Activated CD4-positive, alpha-beta T cell treated with anti-CD3 and anti-CD28 coated beads, Interleukin-10, Interleukin-2, amounts not matched to agents 100 ng/mL and 50 ng/mL, durations not matched to agents 16 hours and 8 hours (primary cell): Measurements from ENCODE around the gene LRRC49.
A peak's percentile ranks its signal among the peaks of the same experiment; 100 is the strongest.
"Not testable (repeated sequence)": the region's sequence is repeated elsewhere in the genome, so short reads cannot be mapped to it uniquely, and the experiment has no call there.

Experiments
- DNase-seq: peaks from one replicate; pipeline ENCODE4 v3.0.0-alpha.2; 2020

The LRRC49 gene

DNA sequence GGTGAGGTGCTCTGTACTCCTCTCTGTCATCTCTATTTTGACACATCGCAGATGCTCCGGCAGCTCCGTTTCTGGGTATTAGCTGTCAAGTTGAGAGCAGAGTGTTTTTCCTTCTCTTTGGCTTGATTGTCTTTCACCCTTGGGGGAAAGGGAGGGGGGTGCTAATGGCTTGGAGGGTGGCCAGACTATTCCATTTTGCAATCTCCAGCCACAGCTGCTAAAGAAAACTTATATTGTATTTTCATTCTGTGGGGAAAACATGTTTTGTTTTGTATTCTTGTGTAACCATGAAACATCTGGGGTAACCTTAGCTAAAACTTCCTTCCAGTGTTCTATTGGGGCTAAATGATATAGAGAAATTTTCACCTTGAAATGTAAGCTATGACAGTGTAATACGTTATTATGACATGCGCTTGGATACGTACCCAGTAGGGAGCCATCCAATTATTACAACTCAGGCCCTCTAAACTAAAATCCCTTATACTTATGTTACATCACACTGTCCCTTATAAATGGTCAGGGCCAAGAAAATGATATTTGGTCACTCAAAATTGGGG, 24.6 kb upstream of the LRRC49 start:
- DNase-seq: no peak

- no peak for DNase-seq
These were observed 23.3 kb upstream of the LRRC49 start for GRCh38 chr15:70869346-70869745.

DNA sequence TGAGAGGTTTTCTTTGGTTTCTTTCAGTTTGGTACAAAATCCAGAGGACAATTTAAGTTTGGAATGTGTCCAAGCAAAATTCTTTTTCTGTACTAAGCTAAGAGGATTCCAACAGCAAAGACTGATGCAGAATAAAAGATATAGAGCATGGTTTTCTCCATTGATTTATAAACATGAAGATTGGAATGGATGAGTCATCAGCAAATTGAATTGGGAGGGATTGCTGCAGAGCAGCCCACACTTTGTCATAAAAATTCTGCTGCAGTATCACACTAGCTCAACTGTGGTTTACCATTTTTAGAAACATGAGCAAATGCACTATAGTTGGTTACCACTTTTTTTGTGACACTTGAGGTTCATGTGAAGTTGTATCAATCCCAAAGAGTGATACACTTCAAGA, 22.6 kb upstream of the LRRC49 start:
- peak; percentile 14 for DNase-seq

GRCh38 chr15:70871490-70871889, 21.1 kb upstream of the LRRC49 start:
- not testable (repeated sequence) for DNase-seq

DNA sequence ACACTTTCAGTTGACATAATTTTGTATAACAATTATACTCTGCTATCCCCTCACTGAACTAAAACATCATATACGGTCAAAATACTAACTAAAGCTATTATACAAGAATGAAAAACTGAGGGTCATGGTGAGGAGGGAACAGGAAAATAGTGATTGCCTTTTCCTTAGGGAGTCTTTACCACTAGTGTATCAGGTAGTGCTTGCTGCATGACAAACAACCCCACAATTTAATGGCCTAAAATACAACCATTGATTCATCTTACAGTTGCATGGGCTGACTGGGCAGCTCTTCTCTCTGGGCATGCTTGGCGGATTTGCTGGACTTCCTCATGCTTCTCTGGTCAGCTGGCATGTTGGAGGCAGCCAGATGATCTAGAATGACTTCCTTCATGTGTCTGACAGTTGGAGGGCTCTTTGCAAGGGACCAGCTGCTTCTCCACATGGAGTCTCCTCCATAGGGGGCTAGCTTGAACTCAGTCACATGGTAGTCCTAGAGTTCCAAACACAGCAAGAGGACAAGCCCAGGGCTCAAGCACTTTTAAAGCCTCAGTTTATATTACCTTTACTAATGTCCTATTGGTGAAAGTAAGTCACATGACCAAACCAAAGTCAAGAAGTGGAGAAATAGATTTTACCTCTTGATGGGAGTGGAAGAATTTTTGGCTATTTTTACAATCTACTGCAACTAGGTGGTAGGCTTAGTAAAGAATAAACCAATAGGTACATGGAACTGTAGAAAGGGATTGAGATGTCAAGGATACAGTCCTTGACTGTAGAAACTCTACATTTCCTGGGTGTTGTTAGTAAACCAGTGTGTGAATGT, 19.2 kb upstream of the LRRC49 start:
- DNase-seq: no peak

GRCh38 chr15:70875001-70875782, 17.4 kb upstream of the LRRC49 start:
- DNase-seq: no peak

DNA sequence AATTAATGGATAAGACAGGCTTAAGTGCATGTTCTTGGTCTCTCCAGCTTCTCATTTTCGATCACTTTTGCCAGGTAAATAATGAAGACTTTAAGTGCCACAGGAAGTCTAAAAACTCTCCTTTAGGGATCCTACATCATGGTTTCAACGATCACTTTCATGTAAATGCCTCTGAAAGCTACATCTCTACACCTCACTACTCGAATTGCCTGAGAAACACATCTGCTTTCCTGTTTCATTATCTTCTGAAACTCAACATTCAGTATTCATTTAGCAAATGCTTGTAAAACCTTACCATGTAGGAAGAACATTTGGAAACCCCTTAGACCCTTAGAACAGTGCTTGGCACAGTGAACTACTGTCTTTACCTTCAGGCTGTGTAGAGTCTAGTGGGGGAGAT, 16.6 kb upstream of the LRRC49 start:
- no peak for DNase-seq

- no peak for DNase-seq
These were observed 15.9 kb upstream of the LRRC49 start for GRCh38 chr15:70876683-70877082.

DNA sequence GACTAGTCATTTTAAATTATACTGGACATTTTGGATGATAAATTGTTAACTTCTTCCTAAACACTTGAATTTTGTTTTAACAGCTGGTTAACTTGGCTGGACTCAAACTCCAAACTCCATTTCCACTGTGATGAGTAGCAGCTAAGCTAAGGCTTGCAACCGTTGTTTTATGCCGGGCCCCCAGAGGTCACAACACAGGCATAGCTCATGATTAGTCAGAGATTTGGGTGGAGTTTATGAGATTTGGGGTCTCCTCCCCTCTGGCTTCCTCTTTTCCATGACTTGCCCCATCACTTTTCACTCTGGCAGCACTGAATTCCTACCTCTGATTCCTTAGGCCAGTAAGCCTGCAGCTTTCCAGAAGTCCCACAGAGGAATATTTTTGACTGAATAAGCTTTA, 13.2 kb upstream of the LRRC49 start:
- DNase-seq: no peak

GRCh38 chr15:70880781-70881180, 11.8 kb upstream of the LRRC49 start:
- DNase-seq: no peak

- no peak for DNase-seq
These were observed 10.3 kb upstream of the LRRC49 start for GRCh38 chr15:70882361-70882760.

DNA sequence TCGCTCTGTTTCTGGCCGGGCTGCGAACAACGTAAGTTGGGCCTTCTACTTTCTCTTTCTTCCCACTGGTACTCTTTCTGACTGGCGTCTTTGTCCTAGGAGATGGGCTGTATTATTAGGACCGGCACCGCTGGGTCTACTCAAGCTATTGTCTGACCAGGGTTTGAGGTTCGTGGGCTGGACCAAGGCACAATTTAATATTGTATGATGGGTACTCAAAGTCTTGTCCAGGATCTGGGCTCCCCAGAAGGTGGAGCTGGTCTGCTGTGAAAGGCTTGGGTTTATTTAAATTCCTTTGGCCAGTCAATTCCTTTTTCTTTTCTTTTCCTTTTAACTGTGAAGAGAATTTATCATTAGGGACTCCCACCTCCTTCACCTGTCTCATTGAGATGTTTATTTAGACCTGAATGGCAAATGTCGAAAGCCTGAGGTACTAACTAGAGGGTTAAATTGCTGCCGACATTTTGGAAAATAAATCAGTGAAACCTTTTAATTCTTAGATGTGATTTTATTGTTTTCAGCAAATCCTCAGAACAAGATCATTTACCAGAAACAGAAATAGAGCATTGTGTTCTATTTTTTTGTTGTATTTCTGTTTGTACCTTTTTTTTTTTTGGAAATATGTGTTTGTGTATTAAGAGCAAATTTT, 410 bp downstream of the LRRC49 start:
- peak; percentile 6 for DNase-seq

- DNase-seq: no peak
These were observed 9.5 kb downstream of the LRRC49 start for GRCh38 chr15:70902107-70902506.

- DNase-seq: no peak
These were observed 14.2 kb downstream of the LRRC49 start for GRCh38 chr15:70906842-70907241.

GRCh38 chr15:70907784-70908471, 15.3 kb downstream of the LRRC49 start:
- DNase-seq: no peak

GRCh38 chr15:70910958-70911357, 18.3 kb downstream of the LRRC49 start:
- no peak for DNase-seq

DNA sequence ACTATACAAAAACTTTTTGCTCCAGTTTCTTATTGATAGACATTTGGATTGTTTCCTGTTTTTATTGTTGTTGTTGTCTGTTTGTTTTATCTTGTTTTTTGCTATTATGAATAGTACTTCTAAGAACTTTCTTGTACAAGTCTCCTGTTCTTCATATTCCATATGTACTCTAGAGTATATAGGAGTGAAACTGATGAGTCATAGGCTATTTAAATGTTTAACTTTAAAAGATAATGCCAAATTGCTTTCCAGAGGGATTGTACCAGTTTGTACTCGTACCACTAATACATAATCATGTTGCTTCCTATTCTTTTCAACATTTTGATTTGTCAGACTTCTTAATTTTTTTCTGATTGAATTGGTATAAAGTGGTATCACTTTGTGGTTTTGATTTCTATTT, 19.6 kb downstream of the LRRC49 start:
- no peak for DNase-seq

GRCh38 chr15:70916531-70916930, 23.9 kb downstream of the LRRC49 start:
- DNase-seq: no peak

GRCh38 chr15:70917955-70918354, 25.3 kb downstream of the LRRC49 start:
- DNase-seq: no peak

DNA sequence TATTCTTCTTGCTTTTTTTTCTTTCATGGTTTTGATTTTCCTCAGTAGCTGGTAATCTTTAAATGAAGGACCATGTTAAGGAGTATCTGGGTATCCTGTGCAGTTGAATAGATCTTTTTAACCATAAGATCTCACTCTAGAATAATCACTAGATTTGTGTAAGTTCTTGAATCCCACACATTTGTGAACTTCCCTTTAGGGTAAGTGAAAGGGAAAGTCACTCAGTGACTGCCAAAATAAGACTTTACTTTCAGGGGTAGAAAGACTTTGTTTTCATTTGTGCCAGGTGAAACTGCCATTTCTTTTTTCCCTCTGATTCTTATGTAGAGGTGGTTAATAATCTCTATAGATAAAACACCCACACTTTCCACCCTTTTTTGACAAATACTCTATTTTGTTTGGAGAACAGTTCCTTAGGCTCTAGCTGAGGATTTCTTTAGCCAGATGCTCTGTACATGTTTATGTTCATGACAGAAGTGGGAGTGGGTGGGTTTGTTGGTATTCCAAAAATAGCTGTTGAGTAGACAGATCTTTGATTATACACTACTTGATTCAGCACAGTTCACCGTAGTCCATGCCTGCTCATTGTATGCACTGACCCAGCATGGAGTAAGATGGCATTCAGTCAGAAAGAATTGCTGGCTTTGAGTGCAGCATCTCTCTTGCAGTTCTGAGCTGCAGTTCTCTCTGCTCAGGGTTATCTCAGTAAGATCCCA, 28.5 kb downstream of the LRRC49 start:
- DNase-seq: no peak

GRCh38 chr15:70922119-70922518, 29.5 kb downstream of the LRRC49 start:
- DNase-seq: no peak
